Kidney glomerular epithelial cell (primary cell): ENCODE data around the gene TTC27.
"Not testable (repeated sequence)": the region's sequence is repeated elsewhere in the genome, so short reads cannot be mapped to it uniquely, and the experiment has no call there.

Experiments
- DNase-seq: peaks from one replicate; lab custom pipeline; 2025; lab: John Stamatoyannopoulos, UW

Gene TTC27

GRCh38 chr2:32807662-32808061, 179.8 kb downstream of the TTC27 start:
- DNase-seq = no peak

GRCh38 chr2:32810909-32811495, 183.2 kb downstream of the TTC27 start:
- no peak for DNase-seq

- no peak for DNase-seq
Observed at GRCh38 chr2:32811696-32812095, 183.8 kb downstream of the TTC27 start.

GRCh38 chr2:32812316-32812715, 184.5 kb downstream of the TTC27 start:
- DNase-seq = peak; percentile 36

GRCh38 chr2:32820088-32820487, 192.2 kb downstream of the TTC27 start:
- no peak for DNase-seq

- DNase-seq = no peak
Observed at GRCh38 chr2:32820701-32821100, 192.9 kb downstream of the TTC27 start.

GRCh38 chr2:32824070-32824809, 196.4 kb downstream of the TTC27 start:
- no peak for DNase-seq

GRCh38 chr2:32825291-32825712, 197.5 kb downstream of the TTC27 start:
- DNase-seq = peak; percentile 11

- DNase-seq = no peak
Observed at GRCh38 chr2:32830196-32830595, 202.3 kb downstream of the TTC27 start.

GRCh38 chr2:32832821-32833220, 205.0 kb downstream of the TTC27 start:
- DNase-seq = peak; percentile 61

- DNase-seq = no peak
Observed at GRCh38 chr2:32833709-32834108, 205.9 kb downstream of the TTC27 start.

GRCh38 chr2:32835148-32835547, 207.3 kb downstream of the TTC27 start:
- DNase-seq = no peak

GRCh38 chr2:32836933-32837332, 209.1 kb downstream of the TTC27 start:
- DNase-seq = no peak

- no peak for DNase-seq
Observed at GRCh38 chr2:32838418-32838817, 210.6 kb downstream of the TTC27 start.

GRCh38 chr2:32838949-32839348, 211.1 kb downstream of the TTC27 start:
- no peak for DNase-seq

- DNase-seq = no peak
Observed at GRCh38 chr2:32841931-32842898, 214.4 kb downstream of the TTC27 start.

- DNase-seq = no peak
Observed at GRCh38 chr2:32843699-32844098, 215.8 kb downstream of the TTC27 start.

GRCh38 chr2:32844253-32844652, 216.4 kb downstream of the TTC27 start:
- DNase-seq = no peak

GRCh38 chr2:32846274-32846673, 218.4 kb downstream of the TTC27 start:
- not testable (repeated sequence) for DNase-seq

GRCh38 chr2:32847734-32848133, 219.9 kb downstream of the TTC27 start:
- no peak for DNase-seq

- DNase-seq = no peak
Observed at GRCh38 chr2:32849456-32850194, 221.8 kb downstream of the TTC27 start.
